NCI-H524 (cell line): ENCODE measurements around the gene ACYP2.
"Not testable (repeated sequence)": the region's sequence is repeated elsewhere in the genome, so short reads cannot be mapped to it uniquely, and the experiment has no call there.

Source experiments
- DNase-seq, 2 experiments: peaks; one replicate each; lab custom pipeline; 2025; lab: John Stamatoyannopoulos, UW

Gene ACYP2

DNA sequence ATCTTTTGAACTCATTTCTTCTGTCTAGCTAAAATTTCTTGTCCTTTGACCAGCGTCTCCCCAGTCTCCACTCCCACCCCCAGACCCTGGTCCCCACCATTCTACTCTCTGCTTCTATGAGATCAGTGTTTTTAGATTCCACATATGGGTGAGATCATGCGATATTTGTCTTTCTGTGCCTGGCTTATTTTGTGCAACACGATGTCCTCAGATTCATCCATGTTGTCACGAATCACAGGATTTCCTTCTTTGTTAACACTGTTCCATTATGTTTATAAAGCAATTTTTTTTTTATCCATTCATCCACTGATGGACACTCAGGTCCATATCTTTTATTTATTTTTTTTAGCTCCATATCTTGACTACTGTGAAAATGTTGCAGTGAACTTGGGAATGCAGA is 16.0 kb upstream of the ACYP2 start:
- DNase-seq, result no peak

DNA sequence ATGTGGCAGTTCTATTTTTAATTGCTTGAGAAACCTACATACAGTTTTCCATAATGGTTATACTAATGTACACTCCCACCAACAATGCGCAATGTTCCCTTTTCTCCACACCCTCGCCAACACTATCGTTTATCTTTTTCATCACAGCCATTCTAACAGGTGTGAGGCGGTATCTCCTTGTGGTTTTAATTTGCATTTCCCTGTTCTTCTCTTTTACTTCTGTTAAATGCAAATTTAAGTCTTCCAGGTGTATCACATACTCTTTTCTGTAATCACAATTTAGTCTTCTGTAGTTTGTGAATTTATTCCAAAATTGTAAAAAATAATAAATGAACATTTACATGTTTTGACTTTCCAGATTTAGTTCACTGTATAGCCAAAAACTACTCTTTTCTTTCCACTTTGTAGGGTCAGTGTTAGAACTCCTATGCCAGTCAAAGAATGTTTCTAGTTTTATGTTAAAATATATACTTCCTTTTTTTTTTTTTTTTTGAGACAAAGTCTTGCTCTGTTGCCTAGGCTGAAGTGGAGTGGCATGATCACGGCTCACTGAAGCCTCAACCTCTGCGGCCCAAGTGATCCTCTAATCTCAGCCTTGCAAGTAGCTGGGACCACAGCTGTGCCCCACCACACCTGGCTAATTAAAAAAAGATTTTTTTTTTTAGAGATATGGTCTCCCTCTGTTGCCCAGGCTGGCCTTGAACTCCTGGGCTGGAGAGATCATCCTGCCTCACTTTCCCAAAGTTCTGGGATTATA is 15.4 kb upstream of the ACYP2 start:
- no peak for DNase-seq

- DNase-seq, result peak in 1 of 2 experiments; percentile 12
Observed at GRCh38 chr2:54100772-54101171, 14.6 kb upstream of the ACYP2 start.

DNA sequence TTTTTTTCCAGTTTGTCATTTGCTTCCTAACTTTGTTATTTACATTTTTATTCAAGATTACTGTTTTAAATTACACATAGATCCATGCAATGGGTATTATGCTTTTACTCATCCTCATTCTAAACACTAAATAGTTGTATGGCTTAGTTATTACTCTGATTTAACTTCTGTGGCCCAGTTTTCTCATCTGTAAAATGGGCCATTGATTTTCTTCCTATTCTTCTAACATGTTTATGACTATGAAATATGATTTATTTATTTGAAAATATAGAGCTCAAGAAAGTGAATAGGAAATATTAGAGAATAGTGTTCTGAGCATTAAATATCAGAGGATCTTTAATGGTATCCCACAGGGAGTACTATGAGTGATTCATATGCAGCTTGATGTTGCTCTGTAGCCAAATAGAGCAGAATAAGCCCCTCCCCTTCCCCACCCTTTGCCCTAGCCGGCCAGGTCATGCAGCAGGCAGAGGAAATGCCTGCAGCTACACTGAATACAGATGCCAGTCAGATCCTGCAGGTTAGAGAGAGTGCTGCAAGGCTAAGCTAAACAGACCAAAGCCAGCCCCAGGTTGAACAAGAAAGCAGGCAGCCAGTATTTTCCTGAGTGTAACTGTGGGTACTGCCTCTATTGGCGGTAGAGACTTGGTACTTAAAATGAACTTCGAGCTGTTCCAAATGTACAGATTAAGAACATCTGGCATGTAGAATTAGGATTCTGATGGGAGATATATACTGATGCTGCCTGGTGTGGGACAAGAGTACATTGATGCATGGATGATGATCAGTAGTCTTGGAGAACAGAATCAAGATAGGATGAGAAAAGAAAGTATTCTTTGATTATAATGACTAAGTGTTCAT is 11.7 kb upstream of the ACYP2 start:
- peak in 1 of 2 experiments; percentile 46 for DNase-seq

DNA sequence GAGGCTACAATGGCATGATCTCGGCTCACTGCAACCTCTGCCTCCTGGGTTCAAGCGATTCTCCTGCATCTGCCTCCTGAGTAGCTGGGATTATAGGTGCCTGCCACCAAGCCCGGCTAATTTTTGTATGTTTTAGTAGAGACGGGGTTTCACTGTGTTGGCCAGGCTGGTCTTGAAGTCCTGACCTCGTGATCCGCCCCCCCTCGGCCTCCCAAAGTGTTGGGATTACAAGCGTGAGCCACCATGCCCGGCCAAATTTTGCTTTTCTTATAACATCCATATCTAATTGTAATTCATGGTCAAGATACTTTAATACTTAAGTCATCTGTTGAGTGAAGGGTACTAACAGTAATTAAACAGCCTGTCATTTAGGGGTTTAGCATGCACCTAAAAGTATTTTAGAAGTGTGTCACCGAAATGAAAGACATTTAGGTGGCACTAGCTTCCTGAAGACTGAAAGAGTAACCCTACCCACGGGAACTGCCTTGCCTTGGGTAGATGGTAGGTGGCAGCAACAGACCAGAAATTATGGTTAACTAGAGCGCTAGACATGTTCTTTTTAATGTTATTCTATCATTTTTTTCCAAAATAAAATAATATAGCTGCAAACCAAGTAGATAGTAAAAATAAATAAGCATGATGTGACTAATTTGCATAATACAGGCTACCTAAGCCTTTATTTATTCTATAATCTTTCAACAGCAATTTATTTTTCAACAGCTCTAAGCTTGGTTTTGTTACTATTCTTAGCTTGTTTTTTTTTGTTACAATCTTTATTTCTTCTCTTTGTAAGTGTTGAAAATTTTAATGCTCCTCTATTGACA is 8.6 kb upstream of the ACYP2 start:
- DNase-seq, result peak; percentile 9 to 74

DNA sequence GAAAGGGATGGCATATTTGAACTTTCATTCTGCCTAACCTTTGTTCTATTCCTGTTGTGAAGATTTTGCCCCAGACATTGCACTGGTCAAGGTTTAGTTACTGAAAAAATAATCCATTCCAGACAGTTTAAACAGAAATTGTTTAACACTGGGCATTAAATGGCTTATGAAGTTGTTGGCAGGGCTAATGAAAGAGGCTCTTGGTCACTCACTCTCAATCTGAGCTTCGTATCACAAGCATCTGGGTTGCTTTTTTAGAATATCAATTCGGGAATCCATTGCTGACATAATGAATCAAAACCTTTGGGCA is 8.0 kb upstream of the ACYP2 start:
- no peak for DNase-seq

GRCh38 chr2:54107903-54108615 is 7.4 kb upstream of the ACYP2 start:
- DNase-seq, result peak; percentile 82 to 94

- no peak for DNase-seq
Observed at GRCh38 chr2:54109848-54110247, 5.6 kb upstream of the ACYP2 start.

GRCh38 chr2:54114479-54114878 is 936 bp upstream of the ACYP2 start:
- DNase-seq, result not testable (repeated sequence)

- no peak for DNase-seq
Observed at GRCh38 chr2:54114936-54115283, 505 bp upstream of the ACYP2 start.

GRCh38 chr2:54116598-54116997 is 1.2 kb downstream of the ACYP2 start:
- DNase-seq, result not testable (repeated sequence)

GRCh38 chr2:54120950-54121349 is 5.5 kb downstream of the ACYP2 start:
- no peak for DNase-seq

- DNase-seq, result no peak
Observed at GRCh38 chr2:54122171-54122935, 6.9 kb downstream of the ACYP2 start.

GRCh38 chr2:54122939-54123338 is 7.5 kb downstream of the ACYP2 start:
- no peak for DNase-seq

- DNase-seq, result not testable (repeated sequence)
Observed at GRCh38 chr2:54127174-54127573, 11.8 kb downstream of the ACYP2 start.

DNA sequence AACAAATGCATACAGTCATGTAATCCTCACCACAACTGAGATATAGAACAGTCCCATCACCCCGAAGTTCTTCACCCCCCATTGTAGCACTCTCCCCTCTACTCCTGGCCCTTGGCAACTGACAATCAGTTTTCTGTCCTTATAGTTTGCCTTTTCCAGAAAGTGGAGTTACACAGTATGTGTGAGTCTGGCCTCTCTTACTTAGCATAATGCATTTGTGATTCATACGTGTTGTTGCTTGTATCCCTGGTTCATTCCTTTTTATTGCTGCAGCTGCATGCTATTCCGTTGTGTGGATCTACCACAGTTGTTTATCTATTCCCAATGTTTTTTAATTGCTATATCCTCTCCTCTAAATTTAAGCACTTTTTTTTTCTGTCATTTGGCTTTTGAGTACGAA is 17.6 kb downstream of the ACYP2 start:
- DNase-seq, result no peak

DNA sequence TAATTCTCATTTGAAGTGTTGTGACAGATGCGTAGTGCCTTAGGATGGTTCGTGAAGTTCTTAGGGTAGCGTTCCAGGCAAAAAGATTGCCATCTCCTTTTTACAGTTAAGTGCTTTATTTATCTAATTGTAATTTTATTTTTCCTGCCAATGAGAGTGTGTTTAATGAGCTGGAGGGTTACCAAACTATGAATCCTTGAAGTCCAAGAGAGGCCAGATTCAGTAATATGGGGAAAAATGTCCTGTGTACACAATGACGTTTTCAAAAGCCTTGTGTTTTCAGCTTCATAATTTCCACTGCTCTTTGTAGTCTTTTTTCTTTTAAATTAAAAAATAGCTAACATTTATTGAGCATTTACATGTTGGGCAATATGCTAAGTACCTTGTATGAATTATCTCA is 23.8 kb downstream of the ACYP2 start:
- no peak for DNase-seq

DNA sequence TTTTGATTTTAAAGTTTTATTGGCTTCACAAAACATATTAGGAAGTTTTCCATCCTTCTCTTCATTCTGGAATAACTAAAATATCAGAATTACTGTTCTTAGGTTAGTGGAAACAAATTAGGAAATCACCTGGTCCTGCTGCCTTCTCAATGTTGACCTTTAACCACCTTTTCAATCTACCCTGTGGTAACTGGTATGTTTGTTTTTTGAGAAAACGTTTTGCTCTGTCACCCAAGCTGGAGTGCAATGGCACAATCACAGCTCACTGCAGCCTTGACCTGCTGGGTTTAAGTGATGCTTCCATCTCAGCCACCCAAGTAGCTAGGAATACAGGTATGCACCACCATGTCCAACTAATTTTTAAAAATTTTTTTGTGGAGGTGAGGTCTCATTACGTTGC is 28.4 kb downstream of the ACYP2 start:
- DNase-seq, result no peak

DNA sequence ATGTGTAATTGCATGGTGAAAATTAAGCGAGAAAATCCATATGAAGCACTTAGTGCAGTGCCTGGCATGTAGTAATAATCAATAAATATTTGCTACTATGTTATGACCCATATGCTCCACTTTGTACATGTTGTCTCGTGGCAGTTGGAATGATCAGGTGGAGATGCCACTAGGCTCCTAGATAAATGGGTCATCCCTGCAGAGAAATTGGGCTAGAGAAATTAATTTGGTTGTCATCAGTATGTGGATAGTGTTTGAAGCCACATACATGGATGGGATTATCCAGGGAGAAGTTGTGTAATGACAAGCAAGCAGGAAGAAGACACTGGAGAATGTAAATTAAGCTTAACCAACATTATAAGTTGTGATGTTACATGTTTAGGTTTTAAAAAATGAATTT is 33.0 kb downstream of the ACYP2 start:
- DNase-seq, result no peak

DNA sequence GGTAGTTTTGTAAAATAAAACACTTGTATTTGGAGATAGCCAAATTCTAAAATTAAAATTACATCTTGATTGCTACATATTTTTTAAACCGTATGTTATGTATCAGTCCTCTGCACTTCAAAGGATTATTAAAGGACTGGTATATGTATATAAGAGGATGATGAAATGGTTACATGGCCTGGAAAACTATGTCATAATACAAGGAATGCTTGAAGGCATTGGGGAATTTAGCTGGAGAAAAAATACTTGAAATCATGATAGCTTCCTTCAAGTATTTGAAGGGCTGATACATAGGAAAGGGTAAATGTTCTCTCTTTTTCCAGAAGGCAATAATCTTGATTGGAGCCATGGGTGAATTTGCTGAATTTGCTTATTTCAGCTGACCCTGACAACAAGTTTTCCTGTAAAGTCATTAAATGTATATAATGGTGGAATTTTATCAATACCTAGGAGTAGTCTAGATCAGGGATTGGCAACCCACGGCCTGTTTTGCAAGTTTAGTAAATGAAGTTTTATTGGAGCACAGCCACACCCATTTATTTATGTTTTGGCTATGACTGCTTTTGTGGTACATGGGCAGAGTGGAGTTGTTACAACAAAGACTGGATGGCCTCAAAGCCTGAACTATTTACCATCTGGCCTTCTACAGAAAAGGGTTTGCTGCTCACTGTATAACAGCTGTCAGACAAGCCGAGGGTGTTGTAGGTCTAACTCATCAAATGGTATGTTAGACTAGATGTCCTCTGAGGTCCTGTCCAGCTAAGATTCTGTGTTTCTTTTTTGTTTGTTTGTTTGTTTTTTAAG is 34.4 kb downstream of the ACYP2 start:
- DNase-seq, result peak in 1 of 2 experiments; percentile 40
